ENCODE results near the gene MEI1. TPM values are rescaled to one million over a fixed set of nuclear protein-coding genes. Genes with fewer than 3 reads are reported as not detected.

The MEI1 gene
- polyA plus RNA-seq, 1 donor from 2014 or later = not detected

- no peaks in the 10 kb centered on the region for H3K27me3 ChIP-seq (ENCODE audit: insufficient read depth, low read depth, low read length)
- no peak overlapping the region for H3K9ac ChIP-seq (ENCODE audit: low read length)
- H3K27ac ChIP-seq (ENCODE audit: low read length) = no peak overlapping the region
- no peak overlapping the region for H3K4me3 ChIP-seq (ENCODE audit: low read length)
- H3K4me2 ChIP-seq (ENCODE audit: low read length) = no peak overlapping the region
- H3K36me3 ChIP-seq (ENCODE audit: insufficient read depth, low read length) = no peaks in the 10 kb centered on the region
- H3K9me2 ChIP-seq (ENCODE audit: insufficient read depth, low read length) = no peaks in the 10 kb centered on the region
- H3F3A ChIP-seq (ENCODE audit: insufficient read depth, low read length, poor library complexity, severe bottlenecking) = no peaks in the 10 kb centered on the region
- no peaks in the 10 kb centered on the region for H4K20me1 ChIP-seq (ENCODE audit: insufficient read depth)
- no peak overlapping the region for H2AFZ ChIP-seq (ENCODE audit: low read depth, low read length)
- H3K79me2 ChIP-seq (replicated peaks; ENCODE audit: insufficient read depth, low read length) = no peaks in the 10 kb centered on the region
- no peaks in the 10 kb centered on the region for H3K9me3 ChIP-seq (ENCODE audit: low read length)
- TF ChIP-seq POLR2AphosphoS5 (IDR thresholded peaks at IDR 0.05) = no peak
- no peak for TF ChIP-seq REST (IDR thresholded peaks at IDR 0.05; ENCODE audit: borderline replicate concordance)
- no peak for TF ChIP-seq SMC3 (conservative IDR thresholded peaks at IDR 0.05; ENCODE audit: poor library complexity)
- no peak for TF ChIP-seq EP300 (conservative IDR thresholded peaks at IDR 0.05; ENCODE audit: poor library complexity, severe bottlenecking)
- TF ChIP-seq RAD21 (conservative IDR thresholded peaks at IDR 0.05) = no peak
Measured at GRCh38 chr22:41813726-41814410, 114.6 kb downstream of the MEI1 start.

- Histone ChIP-seq H2AFZ (ENCODE audit: low read depth, low read length) (no peak overlapping the region), H3K9ac (ENCODE audit: low read length) (no peak overlapping the region), H3K27me3 (ENCODE audit: insufficient read depth, low read depth, low read length) (no peaks in the 10 kb centered on the region), H3K27ac (ENCODE audit: low read length) (no peak overlapping the region), H4K20me1 (ENCODE audit: insufficient read depth) (no peaks in the 10 kb centered on the region), H3K36me3 (ENCODE audit: insufficient read depth, low read length) (no peaks in the 10 kb centered on the region), H3K79me2 (replicated peaks; ENCODE audit: insufficient read depth, low read length) (no peaks in the 10 kb centered on the region), H3K9me3 (ENCODE audit: low read length) (no peaks in the 10 kb centered on the region), H3F3A (ENCODE audit: insufficient read depth, low read length, poor library complexity, severe bottlenecking) (no peaks in the 10 kb centered on the region), H3K4me3 (ENCODE audit: low read length) (no peak overlapping the region), H3K9me2 (ENCODE audit: insufficient read depth, low read length) (no peaks in the 10 kb centered on the region), H3K4me2 (ENCODE audit: low read length) (no peak overlapping the region)
- TF ChIP-seq EZH2 (IDR thresholded peaks at IDR 0.05; ENCODE audit: borderline replicate concordance, insufficient read depth, low read length, poor library complexity, severe bottlenecking) (no peak), TAF1 (IDR thresholded peaks at IDR 0.05; ENCODE audit: low read depth) (no peak), EP300 (conservative IDR thresholded peaks at IDR 0.05; ENCODE audit: poor library complexity, severe bottlenecking) (no peak), MXI1 (conservative IDR thresholded peaks at IDR 0.05; ENCODE audit: poor library complexity, severe bottlenecking) (no peak), CTCF (IDR thresholded peaks at IDR 0.05; ENCODE audit: poor library complexity, severe bottlenecking) (no peak), REST (IDR thresholded peaks at IDR 0.05; ENCODE audit: borderline replicate concordance) (no peak), POLR2AphosphoS5 (IDR thresholded peaks at IDR 0.05) (no peak), SMC3 (conservative IDR thresholded peaks at IDR 0.05; ENCODE audit: poor library complexity) (no peak), RAD21 (conservative IDR thresholded peaks at IDR 0.05) (no peak)
Measured at GRCh38 chr22:41815716-41816115, 116.4 kb downstream of the MEI1 start.
